ENCODE measurements around the gene FBXO38.
A peak's percentile ranks its signal among the peaks of the same experiment; 100 is the strongest.

Gene FBXO38

GRCh38 chr5:148477429-148477828, 93.7 kb downstream of the FBXO38 start:
- DNase-seq = no peak

- no peak for DNase-seq
Measured at GRCh38 chr5:148482196-148482595, 98.4 kb downstream of the FBXO38 start.

- DNase-seq = peak; percentile 19
Measured at GRCh38 chr5:148482697-148483462, 99.1 kb downstream of the FBXO38 start.

GRCh38 chr5:148483750-148484149, 100.0 kb downstream of the FBXO38 start:
- no peak for DNase-seq

- DNase-seq = no peak
Measured at GRCh38 chr5:148484651-148485050, 100.9 kb downstream of the FBXO38 start.

GRCh38 chr5:148486456-148486855, 102.7 kb downstream of the FBXO38 start:
- DNase-seq = no peak

- no peak for DNase-seq
Measured at GRCh38 chr5:148488757-148489156, 105.0 kb downstream of the FBXO38 start.

- no peak for DNase-seq
Measured at GRCh38 chr5:148491015-148491792, 107.4 kb downstream of the FBXO38 start.

- DNase-seq = no peak
Measured at GRCh38 chr5:148491793-148492184, 108.0 kb downstream of the FBXO38 start.

GRCh38 chr5:148492351-148492750, 108.6 kb downstream of the FBXO38 start:
- no peak for DNase-seq

Measured in fibroblast of skin of right quadriceps (primary cell).